Osteoblast (primary cell): Measurements from ENCODE around the gene SLC22A5. TPM values are rescaled to one million over a fixed set of nuclear protein-coding genes. Genes with fewer than 3 reads are reported as not detected.

ENCODE experiments used
- DNase-seq: peaks from one replicate; pipeline ENCODE4 v3.0.0; 2011; ENCODE audit warnings: low spot score, mixed read lengths; ENCODE audit not compliant: insufficient read length; ENCODE audit errors: missing footprints
- H2AFZ ChIP-seq: 2 replicates; pipeline ENCODE4 v1.6.0; 2011; ENCODE audit warnings: mild to moderate bottlenecking, low read length
- H3K27ac ChIP-seq: 2 replicates; pipeline ENCODE4 v1.5.1; 2011; ENCODE audit warnings: mild to moderate bottlenecking, low read depth, low read length, moderate library complexity
- H3K27me3 ChIP-seq: 2 replicates; pipeline ENCODE4 v1.6.0; 2012; ENCODE audit warnings: mild to moderate bottlenecking, control low read depth, inconsistent platforms, low read length, moderate library complexity; ENCODE audit not compliant: insufficient read depth
- H3K36me3 ChIP-seq: 2 replicates; pipeline ENCODE4 v1.5.1; 2011; ENCODE audit warnings: mild to moderate bottlenecking, low read length, control low read depth, moderate library complexity; ENCODE audit not compliant: insufficient read depth
- H3K4me1 ChIP-seq: 2 replicates; pipeline ENCODE4 v1.5.1; 2011; ENCODE audit warnings: mild to moderate bottlenecking, low read length, control low read depth, moderate library complexity; ENCODE audit not compliant: insufficient read depth
- H3K4me2 ChIP-seq: 2 replicates; pipeline ENCODE4 v1.6.0; 2011; ENCODE audit warnings: mild to moderate bottlenecking, low read length; ENCODE audit not compliant: insufficient read depth
- H3K4me3 ChIP-seq: fragments of 200-600 bp; sonication (generic); 3 replicates; pipeline ENCODE4 v1.5.1; 2012; ENCODE audit warnings: mild to moderate bottlenecking, low read length, inconsistent platforms; ENCODE audit not compliant: insufficient read depth
- H3K79me2 ChIP-seq: 2 replicates; pipeline ENCODE4 v1.6.0; 2012; ENCODE audit warnings: mild to moderate bottlenecking, low read length, control low read depth, inconsistent platforms; ENCODE audit not compliant: insufficient read depth
- H3K9me3 ChIP-seq: 2 replicates; pipeline ENCODE4 v1.5.1; 2011; ENCODE audit warnings: low read depth, low read length, control low read depth
- H4K20me1 ChIP-seq: 2 replicates; pipeline ENCODE4 v1.6.0; 2012; ENCODE audit warnings: mild to moderate bottlenecking, low read length, control low read depth; ENCODE audit not compliant: insufficient read depth
- total RNA-seq: library from RNA; depleted of rRNA; stranded (reverse); fragments of >200 nt; gene quantifications from 2 replicates; pipeline ENCODE4 v1.2.3, GENCODE V29; 2012
- TF ChIP-seq, protein P1 (sequence below): IDR thresholded peaks from 2 replicates; pipeline ENCODE4 v1.5.1; 2011; ENCODE audit warnings: mild to moderate bottlenecking, low read depth, low read length, moderate library complexity; ENCODE audit errors: extremely low read depth

Gene SLC22A5
- total RNA-seq, 1 donor = 5.4 TPM

DNA sequence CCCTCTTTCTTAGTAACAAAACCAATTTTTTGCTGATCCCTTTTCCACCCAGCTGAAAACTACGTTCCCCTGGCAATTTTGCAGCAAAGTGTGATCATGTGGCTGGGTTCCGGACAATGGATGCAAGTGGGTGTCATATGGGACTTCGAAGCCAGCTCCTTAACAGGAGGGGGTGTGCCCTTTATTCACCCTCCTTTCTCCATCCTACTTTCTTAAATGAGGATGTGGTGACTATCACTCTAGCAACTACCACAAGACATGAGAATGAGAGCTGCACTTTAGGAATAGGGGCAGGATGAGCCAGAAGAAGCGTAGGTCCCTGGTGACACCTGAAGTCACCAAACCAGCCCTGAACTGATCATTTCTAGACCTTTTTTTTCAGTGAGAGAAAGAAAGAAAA lies 62.1 kb downstream of the SLC22A5 start:
- H3K9me3 ChIP-seq = no peaks in the 10 kb centered on the region
- H3K27ac ChIP-seq = no peak overlapping the region
- TF ChIP-seq, protein P1, sequence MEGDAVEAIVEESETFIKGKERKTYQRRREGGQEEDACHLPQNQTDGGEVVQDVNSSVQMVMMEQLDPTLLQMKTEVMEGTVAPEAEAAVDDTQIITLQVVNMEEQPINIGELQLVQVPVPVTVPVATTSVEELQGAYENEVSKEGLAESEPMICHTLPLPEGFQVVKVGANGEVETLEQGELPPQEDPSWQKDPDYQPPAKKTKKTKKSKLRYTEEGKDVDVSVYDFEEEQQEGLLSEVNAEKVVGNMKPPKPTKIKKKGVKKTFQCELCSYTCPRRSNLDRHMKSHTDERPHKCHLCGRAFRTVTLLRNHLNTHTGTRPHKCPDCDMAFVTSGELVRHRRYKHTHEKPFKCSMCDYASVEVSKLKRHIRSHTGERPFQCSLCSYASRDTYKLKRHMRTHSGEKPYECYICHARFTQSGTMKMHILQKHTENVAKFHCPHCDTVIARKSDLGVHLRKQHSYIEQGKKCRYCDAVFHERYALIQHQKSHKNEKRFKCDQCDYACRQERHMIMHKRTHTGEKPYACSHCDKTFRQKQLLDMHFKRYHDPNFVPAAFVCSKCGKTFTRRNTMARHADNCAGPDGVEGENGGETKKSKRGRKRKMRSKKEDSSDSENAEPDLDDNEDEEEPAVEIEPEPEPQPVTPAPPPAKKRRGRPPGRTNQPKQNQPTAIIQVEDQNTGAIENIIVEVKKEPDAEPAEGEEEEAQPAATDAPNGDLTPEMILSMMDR = no peak
- DNase-seq = no peak
- no peaks in the 10 kb centered on the region for H3K27me3 ChIP-seq
- no peak overlapping the region for H2AFZ ChIP-seq
- peaks cover 43% of the 10 kb centered on the region for H3K4me1 ChIP-seq
- H3K4me2 ChIP-seq = no peak overlapping the region
- H3K36me3 ChIP-seq = peaks cover 2% of the 10 kb centered on the region
- H3K79me2 ChIP-seq = peaks cover 44% of the 10 kb centered on the region
- H3K4me3 ChIP-seq = no peak overlapping the region
- no peaks in the 10 kb centered on the region for H4K20me1 ChIP-seq

DNA sequence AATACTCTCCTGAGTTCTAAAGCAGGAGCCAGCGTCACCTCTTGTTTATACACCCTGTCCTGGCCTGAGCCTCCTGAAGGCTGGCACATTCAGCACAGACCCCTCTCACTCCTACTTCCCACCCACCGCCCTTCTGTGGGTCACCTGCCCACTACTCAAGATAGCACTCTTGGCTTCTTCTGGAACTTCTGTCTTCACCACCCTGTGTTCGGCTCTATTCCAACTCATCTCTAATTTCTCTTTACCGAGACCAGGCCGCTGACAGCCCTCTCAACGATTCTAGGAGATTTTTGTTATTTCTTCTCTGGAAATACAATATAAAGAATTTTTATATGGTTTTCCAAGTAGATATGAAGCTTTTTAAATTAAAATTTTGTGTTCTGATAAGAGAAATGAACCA lies 63.6 kb downstream of the SLC22A5 start:
- TF ChIP-seq, protein P1 = no peak
- H3K36me3 ChIP-seq = peaks cover 2% of the 10 kb centered on the region
- H3K27me3 ChIP-seq = no peaks in the 10 kb centered on the region
- H3K4me2 ChIP-seq = no peak overlapping the region
- H3K4me3 ChIP-seq = no peak overlapping the region
- no peak for DNase-seq
- peaks cover 41% of the 10 kb centered on the region for H3K79me2 ChIP-seq
- no peak overlapping the region for H3K27ac ChIP-seq
- no peaks in the 10 kb centered on the region for H4K20me1 ChIP-seq
- H2AFZ ChIP-seq = no peak overlapping the region
- no peaks in the 10 kb centered on the region for H3K9me3 ChIP-seq
- peaks cover 42% of the 10 kb centered on the region for H3K4me1 ChIP-seq

DNA sequence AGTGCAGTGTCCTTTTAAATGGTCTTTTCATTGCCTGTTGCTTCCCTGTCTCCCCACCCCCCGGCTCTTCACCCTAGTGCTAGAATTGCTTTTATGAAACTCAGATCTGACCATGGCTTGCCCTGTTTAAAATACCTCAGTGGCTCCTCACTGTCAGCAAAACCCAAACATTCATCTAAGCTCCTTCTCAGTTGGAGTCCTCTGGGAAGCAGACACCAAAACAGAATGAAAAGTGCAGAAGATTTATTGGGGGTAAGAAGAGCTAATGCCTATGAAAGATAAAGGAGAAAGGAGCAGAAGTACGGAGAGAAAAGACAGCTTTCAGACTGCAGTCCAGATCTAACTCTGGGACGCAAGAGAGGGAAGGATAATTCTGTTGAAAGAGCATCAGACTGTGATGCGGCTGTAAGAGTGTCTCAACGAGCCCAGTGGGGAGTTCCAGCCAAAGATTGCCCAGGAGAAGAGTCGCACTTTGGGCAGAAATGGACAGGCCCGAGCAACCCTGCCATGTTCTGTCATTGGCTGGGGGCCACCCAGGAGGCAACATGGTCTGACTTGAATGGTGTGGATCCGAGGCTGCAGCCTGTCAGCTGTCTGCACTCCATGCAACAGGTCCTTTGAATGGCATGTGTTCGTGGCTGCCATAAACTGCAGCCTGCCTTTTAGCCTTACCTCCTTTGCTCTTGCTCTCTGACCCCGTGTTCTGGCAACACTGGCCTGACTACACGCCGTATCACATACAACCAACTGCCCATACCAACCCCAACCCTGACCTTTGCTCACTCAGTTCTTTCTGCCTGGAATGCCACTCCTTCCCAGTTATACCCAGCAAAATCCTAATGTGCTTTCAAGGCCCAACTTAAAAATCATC lies 65.1 kb downstream of the SLC22A5 start:
- H3K4me3 ChIP-seq = no peak overlapping the region
- TF ChIP-seq, protein P1 = no peak
- DNase-seq = no peak
- H3K4me2 ChIP-seq = no peak overlapping the region
- H3K27me3 ChIP-seq = no peaks in the 10 kb centered on the region
- peaks cover 38% of the 10 kb centered on the region for H3K4me1 ChIP-seq
- H3K79me2 ChIP-seq = peaks cover 33% of the 10 kb centered on the region
- H4K20me1 ChIP-seq = no peaks in the 10 kb centered on the region
- no peak overlapping the region for H2AFZ ChIP-seq
- no peaks in the 10 kb centered on the region for H3K9me3 ChIP-seq
- no peak overlapping the region for H3K27ac ChIP-seq
- peaks cover 2% of the 10 kb centered on the region for H3K36me3 ChIP-seq

- Histone ChIP-seq H3K4me1 (peaks cover 36% of the 10 kb centered on the region), H3K9me3 (no peaks in the 10 kb centered on the region), H3K36me3 (no peaks in the 10 kb centered on the region), H4K20me1 (no peaks in the 10 kb centered on the region), H3K27me3 (no peaks in the 10 kb centered on the region), H3K4me2 (no peak overlapping the region), H2AFZ (no peak overlapping the region), H3K79me2 (peaks cover 27% of the 10 kb centered on the region), H3K4me3 (no peak overlapping the region), H3K27ac (no peak overlapping the region)
- TF ChIP-seq, protein P1 = no peak
- no peak for DNase-seq
Measured at GRCh38 chr5:132435447-132435846, 65.9 kb downstream of the SLC22A5 start.
